ENCODE measurements around the gene CIDEC. TPM values are rescaled to one million over a fixed set of nuclear protein-coding genes. Genes with fewer than 3 reads are reported as not detected.
"Not testable (repeated sequence)": the region's sequence is repeated elsewhere in the genome, so short reads cannot be mapped to it uniquely, and the experiment has no call there.

Gene CIDEC
- total RNA-seq, 1 donor from 2014 or later, result not detected

- DNase-seq (ENCODE audit: extremely low spot score, unreplicated experiment), result no peak
- TF ChIP-seq, protein P1, sequence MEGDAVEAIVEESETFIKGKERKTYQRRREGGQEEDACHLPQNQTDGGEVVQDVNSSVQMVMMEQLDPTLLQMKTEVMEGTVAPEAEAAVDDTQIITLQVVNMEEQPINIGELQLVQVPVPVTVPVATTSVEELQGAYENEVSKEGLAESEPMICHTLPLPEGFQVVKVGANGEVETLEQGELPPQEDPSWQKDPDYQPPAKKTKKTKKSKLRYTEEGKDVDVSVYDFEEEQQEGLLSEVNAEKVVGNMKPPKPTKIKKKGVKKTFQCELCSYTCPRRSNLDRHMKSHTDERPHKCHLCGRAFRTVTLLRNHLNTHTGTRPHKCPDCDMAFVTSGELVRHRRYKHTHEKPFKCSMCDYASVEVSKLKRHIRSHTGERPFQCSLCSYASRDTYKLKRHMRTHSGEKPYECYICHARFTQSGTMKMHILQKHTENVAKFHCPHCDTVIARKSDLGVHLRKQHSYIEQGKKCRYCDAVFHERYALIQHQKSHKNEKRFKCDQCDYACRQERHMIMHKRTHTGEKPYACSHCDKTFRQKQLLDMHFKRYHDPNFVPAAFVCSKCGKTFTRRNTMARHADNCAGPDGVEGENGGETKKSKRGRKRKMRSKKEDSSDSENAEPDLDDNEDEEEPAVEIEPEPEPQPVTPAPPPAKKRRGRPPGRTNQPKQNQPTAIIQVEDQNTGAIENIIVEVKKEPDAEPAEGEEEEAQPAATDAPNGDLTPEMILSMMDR (IDR thresholded peaks at IDR 0.05), result no peak
- Mint-ChIP-seq H3K4me1 (ENCODE audit: unreplicated experiment) (peaks cover 10% of the 10 kb centered on the region), H3K4me3 (ENCODE audit: unreplicated experiment) (no peak overlapping the region), H3K27ac (ENCODE audit: unreplicated experiment) (no peak overlapping the region), H3K9me3 (ENCODE audit: unreplicated experiment) (no peaks in the 10 kb centered on the region), H3K27me3 (ENCODE audit: unreplicated experiment) (no peaks in the 10 kb centered on the region), H3K36me3 (ENCODE audit: unreplicated experiment) (no peaks in the 10 kb centered on the region)
Observed at GRCh38 chr3:9878700-9879099, 1.4 kb downstream of the CIDEC start.

DNA sequence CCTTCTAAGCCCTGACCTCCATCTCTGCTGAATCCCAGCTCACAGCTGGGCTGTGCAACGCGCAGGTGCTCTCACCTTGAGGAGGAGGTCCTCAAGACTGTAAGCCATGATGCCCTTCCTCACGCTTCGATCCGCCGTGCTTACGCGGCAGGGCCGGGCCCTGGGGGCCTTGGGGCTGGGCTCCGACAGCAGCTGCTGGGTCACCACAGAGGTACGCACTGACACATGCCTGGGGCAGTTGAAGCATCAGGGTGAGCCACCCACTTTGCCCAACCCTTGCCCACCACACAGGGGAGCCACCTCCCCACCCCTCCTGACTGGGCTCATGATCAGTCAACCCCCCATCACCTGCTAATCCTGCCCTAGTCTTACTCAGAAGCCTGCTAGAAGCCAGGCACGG is 3.1 kb downstream of the CIDEC start:
- TF ChIP-seq, protein P1 (IDR thresholded peaks at IDR 0.05), result no peak
- Mint-ChIP-seq H3K27ac (ENCODE audit: unreplicated experiment) (no peak overlapping the region), H3K4me3 (ENCODE audit: unreplicated experiment) (no peak overlapping the region), H3K9me3 (ENCODE audit: unreplicated experiment) (no peaks in the 10 kb centered on the region), H3K27me3 (ENCODE audit: unreplicated experiment) (no peaks in the 10 kb centered on the region), H3K36me3 (ENCODE audit: unreplicated experiment) (no peaks in the 10 kb centered on the region), H3K4me1 (ENCODE audit: unreplicated experiment) (peaks cover 11% of the 10 kb centered on the region)
- DNase-seq (ENCODE audit: extremely low spot score, unreplicated experiment), result no peak

DNA sequence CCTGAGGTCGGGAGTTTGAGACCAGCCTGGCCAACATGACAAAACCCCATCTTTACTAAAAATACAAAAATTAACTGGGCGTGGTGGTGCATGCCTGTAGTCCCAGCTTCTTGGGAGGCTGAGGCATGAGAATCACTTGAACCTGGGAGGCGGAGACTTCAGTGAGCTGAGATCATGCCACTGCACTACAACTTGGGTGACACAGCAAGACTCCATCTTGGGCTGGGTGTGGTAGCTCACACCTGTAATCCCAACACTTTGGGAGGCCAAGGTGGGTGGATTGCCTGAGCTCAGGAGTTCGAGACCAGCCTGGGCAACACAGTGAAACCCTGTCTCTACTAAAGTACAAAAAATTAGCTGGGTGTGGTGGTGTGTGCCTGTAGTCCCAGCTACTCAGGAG is 3.8 kb downstream of the CIDEC start:
- H3K36me3 Mint-ChIP-seq (ENCODE audit: unreplicated experiment); H3K27me3 Mint-ChIP-seq (ENCODE audit: unreplicated experiment); H3K9me3 Mint-ChIP-seq (ENCODE audit: unreplicated experiment); H3K4me3 Mint-ChIP-seq (ENCODE audit: unreplicated experiment); DNase-seq (ENCODE audit: extremely low spot score, unreplicated experiment); H3K27ac Mint-ChIP-seq (ENCODE audit: unreplicated experiment): not testable (repeated sequence)
- H3K4me1 Mint-ChIP-seq (ENCODE audit: unreplicated experiment), result peaks cover 18% of the 10 kb centered on the region

- Mint-ChIP-seq H3K4me3 (ENCODE audit: unreplicated experiment) (no peak overlapping the region), H3K27ac (ENCODE audit: unreplicated experiment) (no peak overlapping the region)
Observed at GRCh38 chr3:9875448-9875847, 4.6 kb downstream of the CIDEC start.

GRCh38 chr3:9872067-9872466 is 8.0 kb downstream of the CIDEC start:
- not testable (repeated sequence) for H3K36me3 Mint-ChIP-seq (ENCODE audit: unreplicated experiment); H3K27me3 Mint-ChIP-seq (ENCODE audit: unreplicated experiment); H3K9me3 Mint-ChIP-seq (ENCODE audit: unreplicated experiment); H3K27ac Mint-ChIP-seq (ENCODE audit: unreplicated experiment); H3K4me3 Mint-ChIP-seq (ENCODE audit: unreplicated experiment); DNase-seq (ENCODE audit: extremely low spot score, unreplicated experiment)
- peaks cover 19% of the 10 kb centered on the region for H3K4me1 Mint-ChIP-seq (ENCODE audit: unreplicated experiment)

More at GRCh38 chr3:9875448-9875847, 4.6 kb downstream of the CIDEC start:
- no peaks in the 10 kb centered on the region for H3K27me3 Mint-ChIP-seq (ENCODE audit: unreplicated experiment)
- peaks cover 19% of the 10 kb centered on the region for H3K4me1 Mint-ChIP-seq (ENCODE audit: unreplicated experiment)
- no peaks in the 10 kb centered on the region for H3K36me3 Mint-ChIP-seq (ENCODE audit: unreplicated experiment)
- TF ChIP-seq, protein P1 (IDR thresholded peaks at IDR 0.05), result no peak
- H3K9me3 Mint-ChIP-seq (ENCODE audit: unreplicated experiment), result no peaks in the 10 kb centered on the region
- DNase-seq (ENCODE audit: extremely low spot score, unreplicated experiment), result no peak

DNA sequence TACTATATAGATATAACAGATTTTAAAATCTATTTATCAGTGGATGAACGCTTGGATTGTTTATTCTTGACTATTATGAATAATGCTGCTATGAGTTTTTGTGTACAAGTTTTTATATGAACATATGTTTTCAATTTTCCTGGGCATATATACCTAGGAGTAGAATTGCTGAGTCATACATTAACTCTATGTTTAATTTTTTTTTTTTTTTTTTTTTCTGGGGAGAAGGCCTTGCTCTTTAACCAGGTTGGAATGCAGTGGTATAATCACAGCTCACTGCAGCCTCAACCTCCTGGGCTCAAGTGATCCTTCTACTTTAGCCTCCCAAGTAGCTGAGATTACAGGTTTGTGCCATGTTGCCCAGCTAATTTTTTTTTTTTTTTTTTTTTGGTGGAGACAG is 9.1 kb downstream of the CIDEC start:
- Mint-ChIP-seq H3K4me3 (ENCODE audit: unreplicated experiment) (no peak overlapping the region), H3K9me3 (ENCODE audit: unreplicated experiment) (no peaks in the 10 kb centered on the region), H3K27me3 (ENCODE audit: unreplicated experiment) (no peaks in the 10 kb centered on the region), H3K4me1 (ENCODE audit: unreplicated experiment) (peaks cover 19% of the 10 kb centered on the region), H3K27ac (ENCODE audit: unreplicated experiment) (peak overlapping the region; percentile 60), H3K36me3 (ENCODE audit: unreplicated experiment) (no peaks in the 10 kb centered on the region)
- TF ChIP-seq, protein P1 (IDR thresholded peaks at IDR 0.05), result no peak
- DNase-seq (ENCODE audit: extremely low spot score, unreplicated experiment), result no peak

Data from osteocyte (in vitro differentiated cells).